ENCODE results near the gene MED26. TPM values are rescaled to one million over a fixed set of nuclear protein-coding genes. Genes with fewer than 3 reads are reported as not detected.
A peak's percentile ranks its signal among the peaks of the same experiment; 100 is the strongest.

Gene MED26
- total RNA-seq, 2 donors from 2014 or later: 13.5 to 29.9 TPM

DNA sequence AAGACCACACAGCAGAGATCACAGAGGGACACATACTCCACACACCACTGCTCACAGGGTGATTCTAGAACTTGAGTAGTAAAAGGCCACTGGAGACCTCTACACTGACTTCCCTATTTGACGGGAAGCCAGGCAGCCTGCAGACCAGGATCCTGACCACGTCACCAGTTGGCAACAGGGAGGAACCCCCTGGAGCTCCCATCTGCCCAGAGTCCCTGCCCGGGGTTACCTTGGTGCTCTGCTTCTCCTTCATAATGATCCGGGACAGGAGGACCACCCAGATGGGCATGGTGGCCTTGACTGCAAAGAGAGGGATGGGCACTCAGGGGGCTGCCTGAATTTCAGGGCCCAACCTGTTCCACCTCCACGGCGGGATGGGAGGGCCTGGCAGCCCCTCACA is 56.7 kb downstream of the MED26 start:
- peaks cover 5% of the 10 kb centered on the region in 2 donors for H3K36me3 ChIP-seq
- H3K4me3 ChIP-seq: peak overlapping the region; percentile 76 to 86
- H3K4me1 ChIP-seq (replicated peaks): peaks cover 21% of the 10 kb centered on the region

DNA sequence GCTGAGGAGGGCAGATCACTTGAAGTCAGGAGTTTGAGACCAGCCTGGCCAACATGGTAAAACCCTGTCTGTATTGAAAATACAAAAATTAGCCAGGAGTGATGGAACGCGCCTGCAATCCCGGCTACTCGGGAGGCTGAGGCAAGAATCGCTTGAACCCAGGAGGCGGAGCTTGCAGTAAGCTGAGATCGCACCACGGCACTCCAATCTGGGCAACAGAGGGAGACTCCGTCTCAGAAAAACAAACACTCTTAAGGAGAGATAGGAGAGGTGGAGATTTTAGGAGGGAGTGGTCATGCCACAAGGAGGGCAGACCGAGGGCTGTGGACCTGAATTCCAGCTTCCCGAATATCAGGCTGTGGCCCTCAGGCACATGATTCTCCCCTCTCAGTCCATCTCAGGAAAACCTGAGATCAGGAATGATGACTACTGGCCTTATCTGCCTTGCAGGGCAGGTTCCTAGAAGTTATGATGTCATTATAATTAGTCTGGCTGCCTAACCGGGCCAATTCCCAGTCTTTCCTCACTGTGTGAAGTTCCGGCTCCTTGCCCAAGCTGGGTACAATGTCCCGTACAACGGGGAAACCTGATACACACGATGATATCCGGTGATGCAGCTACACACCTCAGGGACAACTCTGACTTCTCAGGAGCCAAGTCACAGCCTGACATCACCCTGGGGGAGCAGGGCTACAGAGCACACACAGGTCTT is 58.2 kb downstream of the MED26 start:
- Histone ChIP-seq H3K27ac (peak overlapping the region; percentile 52 to 86), H3K4me1 (replicated peaks) (peaks cover 25% of the 10 kb centered on the region), H3K9me3 (no peaks in the 10 kb centered on the region), H3K27me3 (replicated peaks; ENCODE audit: insufficient read depth) (no peaks in the 10 kb centered on the region), H3K4me3 (no peak overlapping the region), H3K36me3 (peaks cover 0 to 5% of the 10 kb centered on the region in 2 donors)
- DNase-seq (ENCODE audit: low spot score): peak; percentile 23
- WGBS: 76% methylated on average over 15 of the region's 17 CpGs
- intact Hi-C loops (cut with DNase I): loop anchor here (5.0 kb wide), 1 partner anchor 58 kb away; the partner anchor contains the start of gene MED26
- TF ChIP-seq CTCF (IDR thresholded peaks at IDR 0.05) (no peak), POLR2AphosphoS5 (IDR thresholded peaks at IDR 0.05) (peak; percentile 46), POLR2A (IDR thresholded peaks at IDR 0.05) (no peak)

More for the DNA sequence above, 56.7 kb downstream of the MED26 start:
- Histone ChIP-seq H3K27ac (peak overlapping the region; percentile 77 to 86), H3K9me3 (no peaks in the 10 kb centered on the region), H3K27me3 (replicated peaks; ENCODE audit: insufficient read depth) (no peaks in the 10 kb centered on the region)
- TF ChIP-seq POLR2A (IDR thresholded peaks at IDR 0.05): no peak
- TF ChIP-seq CTCF (IDR thresholded peaks at IDR 0.05): no peak
- no peak for TF ChIP-seq POLR2AphosphoS5 (IDR thresholded peaks at IDR 0.05)
- DNase-seq (ENCODE audit: low spot score): no peak
- WGBS: 32% methylated on average over 6 of the region's 6 CpGs
- intact Hi-C loops (cut with DNase I): loop anchor here (5.0 kb wide), 1 partner anchor 56 kb away; the partner anchor contains the start of gene MED26

GRCh38 chr19:16566702-16567101 is 61.3 kb downstream of the MED26 start:
- 95% methylated on average over 5 of the region's 5 CpGs for WGBS
- no peak for DNase-seq (ENCODE audit: low spot score)
- Histone ChIP-seq H3K27me3 (replicated peaks; ENCODE audit: insufficient read depth) (no peaks in the 10 kb centered on the region), H3K4me1 (replicated peaks) (peaks cover 17% of the 10 kb centered on the region), H3K27ac (peak overlapping the region in 1 of 2 donors; percentile 85), H3K36me3 (peaks cover 0 to 15% of the 10 kb centered on the region in 2 donors), H3K4me3 (no peak overlapping the region), H3K9me3 (no peaks in the 10 kb centered on the region)
- TF ChIP-seq CTCF (IDR thresholded peaks at IDR 0.05): no peak
- no peak for TF ChIP-seq POLR2A (IDR thresholded peaks at IDR 0.05)
- TF ChIP-seq POLR2AphosphoS5 (IDR thresholded peaks at IDR 0.05): no peak
- intact Hi-C loops (cut with DNase I): no loop called here

DNA sequence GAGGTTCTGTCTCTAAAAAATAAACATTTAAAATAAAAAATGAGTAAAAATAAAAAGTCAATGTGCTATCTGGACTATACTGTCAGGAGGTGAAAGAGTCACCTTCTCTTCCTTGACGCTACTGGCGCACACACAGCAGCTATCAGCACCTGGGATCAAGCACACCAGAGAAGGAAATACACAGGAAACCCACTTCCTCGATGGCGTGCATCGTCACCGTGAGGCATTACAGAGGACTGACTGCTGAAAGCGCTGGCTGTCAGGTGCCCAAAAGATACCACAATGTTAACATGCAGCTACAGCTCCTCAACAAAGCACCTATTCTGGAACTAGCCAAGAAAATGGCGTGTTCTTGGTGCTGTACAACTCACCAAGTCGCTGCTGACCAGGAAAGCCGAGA is 61.8 kb downstream of the MED26 start:
- Histone ChIP-seq H3K4me3 (no peak overlapping the region), H3K4me1 (replicated peaks) (peaks cover 13% of the 10 kb centered on the region), H3K9me3 (no peaks in the 10 kb centered on the region), H3K36me3 (peaks cover 0 to 18% of the 10 kb centered on the region in 2 donors), H3K27me3 (replicated peaks; ENCODE audit: insufficient read depth) (no peaks in the 10 kb centered on the region), H3K27ac (peak overlapping the region; percentile 12 to 85)
- TF ChIP-seq POLR2A (IDR thresholded peaks at IDR 0.05) (no peak), POLR2AphosphoS5 (IDR thresholded peaks at IDR 0.05) (peak; percentile 16), CTCF (IDR thresholded peaks at IDR 0.05) (no peak)
- 87% methylated on average over 10 of the region's 10 CpGs for WGBS
- intact Hi-C loops (cut with DNase I): no loop called here
- DNase-seq (ENCODE audit: low spot score): no peak

- peak overlapping the region; percentile 66 to 85 for H3K27ac ChIP-seq
- H3K36me3 ChIP-seq: peaks cover 0 to 18% of the 10 kb centered on the region in 2 donors
- H3K27me3 ChIP-seq (replicated peaks; ENCODE audit: insufficient read depth): no peaks in the 10 kb centered on the region
- TF ChIP-seq POLR2AphosphoS5 (IDR thresholded peaks at IDR 0.05) (peak; percentile 94), POLR2A (IDR thresholded peaks at IDR 0.05) (no peak), CTCF (IDR thresholded peaks at IDR 0.05) (peak in 3 of 4 experiments; percentile 21 to 48 (median 29))
- no peaks in the 10 kb centered on the region for H3K9me3 ChIP-seq
- H3K4me3 ChIP-seq: no peak overlapping the region
- intact Hi-C loops (cut with DNase I): no loop called here
- peak; percentile 55 for DNase-seq (ENCODE audit: low spot score)
- 41% methylated on average over 7 of the region's 7 CpGs for WGBS
- H3K4me1 ChIP-seq (replicated peaks): peaks cover 11% of the 10 kb centered on the region
These were observed 63.2 kb downstream of the MED26 start for GRCh38 chr19:16564842-16565241.
